IPS-20b (cell line): Measurements from ENCODE around the gene SLC47A1.

Experiments used
- H3K27ac ChIP-seq: one replicate; pipeline ENCODE4 v1.5.1; 2013; ENCODE audit warnings: low read length
- H3K27me3 ChIP-seq: 2 replicates; pipeline ENCODE4 v1.6.1; 2013; ENCODE audit warnings: mild to moderate bottlenecking, low read length, inconsistent platforms; ENCODE audit not compliant: insufficient read depth
- H3K36me3 ChIP-seq: 2 replicates; pipeline ENCODE4 v1.6.1; 2013; ENCODE audit warnings: low read depth, mild to moderate bottlenecking, inconsistent platforms, low read length, moderate library complexity; ENCODE audit not compliant: insufficient read depth
- H3K4me1 ChIP-seq: 2 replicates; pipeline ENCODE4 v1.6.1; 2013; ENCODE audit warnings: mild to moderate bottlenecking, control low read depth, inconsistent platforms, low read length, moderate library complexity; ENCODE audit not compliant: insufficient read depth
- H3K4me3 ChIP-seq: 2 replicates; pipeline ENCODE4 v1.5.1; 2013; ENCODE audit warnings: mild to moderate bottlenecking, low read length, inconsistent platforms
- H3K9ac ChIP-seq: 2 replicates; pipeline ENCODE4 v1.6.1; 2013; ENCODE audit warnings: low read depth, mild to moderate bottlenecking, inconsistent platforms, low read length, moderate library complexity
- H3K9me3 ChIP-seq: 2 replicates; pipeline ENCODE4 v1.6.1; 2013; ENCODE audit warnings: mild to moderate bottlenecking, low read depth, low read length, inconsistent platforms; ENCODE audit not compliant: insufficient read depth

Gene SLC47A1, protein sequence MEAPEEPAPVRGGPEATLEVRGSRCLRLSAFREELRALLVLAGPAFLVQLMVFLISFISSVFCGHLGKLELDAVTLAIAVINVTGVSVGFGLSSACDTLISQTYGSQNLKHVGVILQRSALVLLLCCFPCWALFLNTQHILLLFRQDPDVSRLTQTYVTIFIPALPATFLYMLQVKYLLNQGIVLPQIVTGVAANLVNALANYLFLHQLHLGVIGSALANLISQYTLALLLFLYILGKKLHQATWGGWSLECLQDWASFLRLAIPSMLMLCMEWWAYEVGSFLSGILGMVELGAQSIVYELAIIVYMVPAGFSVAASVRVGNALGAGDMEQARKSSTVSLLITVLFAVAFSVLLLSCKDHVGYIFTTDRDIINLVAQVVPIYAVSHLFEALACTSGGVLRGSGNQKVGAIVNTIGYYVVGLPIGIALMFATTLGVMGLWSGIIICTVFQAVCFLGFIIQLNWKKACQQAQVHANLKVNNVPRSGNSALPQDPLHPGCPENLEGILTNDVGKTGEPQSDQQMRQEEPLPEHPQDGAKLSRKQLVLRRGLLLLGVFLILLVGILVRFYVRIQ

DNA sequence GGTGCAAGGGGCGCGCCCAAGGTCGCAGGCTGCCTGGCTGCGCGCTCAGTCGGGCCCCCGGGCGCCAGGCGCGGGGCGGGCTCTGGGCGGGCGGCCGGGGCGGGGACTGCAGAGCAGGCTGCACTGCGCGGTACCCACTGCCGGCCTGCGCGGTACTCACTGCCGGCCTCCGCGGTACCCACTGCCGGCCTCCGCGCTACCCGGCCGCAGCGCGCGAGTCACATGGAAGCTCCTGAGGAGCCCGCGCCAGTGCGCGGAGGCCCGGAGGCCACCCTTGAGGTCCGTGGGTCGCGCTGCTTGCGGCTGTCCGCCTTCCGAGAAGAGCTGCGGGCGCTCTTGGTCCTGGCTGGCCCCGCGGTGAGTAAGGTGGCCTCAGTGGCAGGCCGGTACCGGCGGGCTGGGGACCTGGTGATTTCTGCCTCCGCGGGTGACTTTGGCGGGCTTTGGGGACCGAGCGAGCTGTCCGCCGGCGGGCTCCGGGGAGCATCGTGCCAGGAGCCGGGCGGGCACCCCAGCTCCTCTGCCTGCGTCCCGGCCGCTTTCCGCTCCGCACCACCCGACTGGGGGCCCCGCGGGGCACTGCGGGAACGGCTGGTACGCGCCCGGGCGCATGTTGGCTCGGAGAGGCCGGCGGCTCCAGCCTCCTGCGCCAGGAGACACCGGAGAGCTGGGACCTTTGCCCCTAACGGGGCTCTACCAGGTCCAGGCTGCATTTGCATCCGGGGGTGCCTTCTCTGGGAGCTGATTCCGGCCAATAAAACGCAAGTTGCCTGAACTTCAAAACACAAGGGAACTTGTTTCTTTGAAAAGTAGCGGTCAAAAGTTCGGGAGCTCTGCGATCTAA lies at the start of gene SLC47A1:
SLC47A1 (plus strand) TSS at position 137 of the 844 bp plus-strand sequence; CDS start at position 223, 86 bp downstream.
- peaks cover 46% of the 10 kb centered on the region for H3K27me3 ChIP-seq
- peak within 1 kb of the TSS; percentile 66 for H3K4me3 ChIP-seq
- H3K4me1 ChIP-seq: peaks cover 4% of the 10 kb centered on the region; the same call in 1 of the 2 replicates
- no peaks in the 10 kb centered on the region for H3K9me3 ChIP-seq
- H3K9ac ChIP-seq: no peak within 1 kb of the TSS; the same call in 1 of the 2 replicates
- H3K27ac ChIP-seq: no peak within 1 kb of the TSS
- H3K36me3 ChIP-seq: no peaks in the 10 kb centered on the region

DNA sequence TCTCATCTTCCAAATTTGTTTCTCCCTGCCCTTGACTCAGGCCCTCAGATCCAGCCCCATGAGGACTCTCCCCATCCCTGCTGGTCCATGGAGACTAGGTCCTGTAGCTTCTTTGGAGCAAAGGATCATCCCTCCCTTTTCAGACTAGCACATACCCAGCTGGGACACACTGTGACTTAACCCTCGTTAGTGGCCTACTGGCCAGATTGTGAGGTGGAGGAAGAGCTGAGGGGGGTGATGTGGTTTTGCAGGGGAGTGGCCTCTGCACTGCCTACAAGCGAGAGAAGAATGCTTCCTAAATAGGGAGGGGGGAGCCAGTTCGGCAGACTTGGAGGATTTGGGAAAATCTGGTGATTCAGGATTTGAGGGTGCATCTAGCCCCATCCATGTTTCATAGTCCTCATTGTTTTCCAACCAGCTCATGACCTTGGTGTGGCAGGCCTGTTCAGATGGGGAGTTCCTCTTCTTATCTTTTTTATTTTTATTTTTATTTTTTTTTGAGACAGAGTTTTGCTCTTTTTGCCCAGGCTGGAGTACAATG lies 47.8 kb upstream of the SLC47A1 start:
- Histone ChIP-seq H3K36me3 (no peaks in the 10 kb centered on the region), H3K9me3 (no peaks in the 10 kb centered on the region), H3K27me3 (no peaks in the 10 kb centered on the region), H3K9ac (no peak overlapping the region), H3K27ac (no peak overlapping the region), H3K4me3 (no peak overlapping the region), H3K4me1 (peaks cover 13% of the 10 kb centered on the region; the same call in 1 of the 2 replicates)

DNA sequence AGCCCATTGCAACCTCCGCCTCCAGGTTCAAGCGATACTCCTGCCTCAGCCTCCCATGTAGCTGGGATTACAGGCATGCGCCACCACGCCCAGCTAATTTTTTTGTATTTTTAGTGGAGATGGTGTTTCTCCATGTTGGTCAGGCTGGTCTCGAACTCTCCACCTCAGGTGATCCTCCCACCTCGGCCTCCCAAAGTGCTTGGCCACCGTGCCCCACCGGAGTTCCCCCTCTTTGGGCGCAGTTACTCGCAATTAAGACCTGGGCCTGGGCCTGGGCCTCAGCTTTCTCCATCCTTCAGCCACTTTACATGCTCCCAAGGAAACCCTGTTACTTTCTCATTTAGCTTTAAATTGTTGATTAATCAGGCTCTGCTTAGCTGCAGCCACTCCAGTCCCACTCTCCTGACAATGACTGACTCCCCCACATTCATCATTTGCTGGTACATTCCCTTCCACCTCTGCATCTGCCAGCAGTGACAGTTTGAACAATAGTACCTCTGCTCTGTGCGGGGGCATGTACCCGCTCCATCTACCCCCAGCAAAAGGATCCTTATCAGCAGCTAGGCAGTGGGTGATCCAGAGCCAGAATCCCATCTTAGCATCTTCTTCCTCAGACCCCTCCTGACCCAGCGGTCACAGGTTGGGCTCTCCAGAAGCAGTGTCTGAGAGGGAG lies 47.2 kb upstream of the SLC47A1 start:
- H3K27me3 ChIP-seq: no peaks in the 10 kb centered on the region
- no peak overlapping the region for H3K27ac ChIP-seq

DNA sequence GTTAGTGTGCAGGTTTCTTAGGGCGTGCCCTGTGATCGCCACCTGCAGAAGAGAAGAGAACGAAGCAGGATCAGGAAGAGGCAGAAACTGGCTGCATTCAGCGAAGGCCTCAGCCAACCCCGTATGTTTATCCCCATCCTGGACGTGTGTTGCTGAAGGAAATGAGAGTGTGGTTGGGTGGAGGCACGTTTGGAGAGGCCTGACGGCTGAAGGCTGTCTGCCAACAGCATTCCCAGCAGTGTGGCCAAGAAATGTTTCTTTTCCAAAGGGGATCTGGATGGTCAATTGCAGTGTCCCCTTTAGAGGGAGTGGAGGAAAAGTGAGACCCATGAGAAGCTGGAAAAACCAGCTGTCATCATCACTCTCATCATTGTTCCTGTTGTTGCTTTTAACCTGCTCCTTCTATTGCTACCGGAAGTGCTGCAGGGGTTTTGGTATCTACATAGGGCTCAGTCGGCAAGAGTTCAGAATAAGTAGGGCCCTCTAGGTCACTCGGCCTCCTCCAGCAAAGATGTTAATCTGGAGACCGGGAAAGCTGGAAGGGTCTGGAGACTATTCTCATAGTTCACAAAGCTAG lies 46.5 kb upstream of the SLC47A1 start:
- Histone ChIP-seq H3K4me1 (peaks cover 16% of the 10 kb centered on the region; the same call in 1 of the 2 replicates), H3K36me3 (no peaks in the 10 kb centered on the region), H3K27ac (no peak overlapping the region), H3K27me3 (no peaks in the 10 kb centered on the region), H3K9ac (no peak overlapping the region), H3K9me3 (no peaks in the 10 kb centered on the region), H3K4me3 (no peak overlapping the region)

More for the DNA sequence above, 47.2 kb upstream of the SLC47A1 start:
- Histone ChIP-seq H3K9ac (no peak overlapping the region), H3K36me3 (no peaks in the 10 kb centered on the region), H3K4me3 (no peak overlapping the region), H3K9me3 (no peaks in the 10 kb centered on the region), H3K4me1 (peaks cover 13% of the 10 kb centered on the region; the same call in 1 of the 2 replicates)

DNA sequence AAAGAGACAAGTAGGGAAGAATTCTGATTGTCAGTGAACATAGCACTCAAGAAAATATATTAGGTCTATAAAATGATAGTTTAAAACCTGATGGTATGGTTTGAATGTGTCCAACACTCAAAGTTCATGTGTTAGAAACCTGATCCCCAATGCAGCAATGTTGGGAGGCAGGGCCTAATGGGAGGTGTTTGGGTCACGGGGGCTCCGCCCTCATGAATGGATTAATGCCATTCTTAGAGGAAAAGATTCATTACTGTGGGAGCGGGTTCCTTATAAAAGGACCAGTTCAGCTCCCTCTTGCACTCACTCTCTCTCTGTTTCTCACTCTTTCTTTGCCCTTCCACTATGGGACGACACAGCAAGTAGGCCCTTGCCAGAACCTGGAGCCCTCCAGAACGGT lies 41.5 kb upstream of the SLC47A1 start:
- Histone ChIP-seq H3K27ac (peak overlapping the region; percentile 4), H3K9ac (peak overlapping the region; percentile 15; the same call in 1 of the 2 replicates), H3K4me3 (no peak overlapping the region), H3K36me3 (no peaks in the 10 kb centered on the region), H3K9me3 (no peaks in the 10 kb centered on the region), H3K27me3 (no peaks in the 10 kb centered on the region), H3K4me1 (peaks cover 13% of the 10 kb centered on the region; the same call in 1 of the 2 replicates)

DNA sequence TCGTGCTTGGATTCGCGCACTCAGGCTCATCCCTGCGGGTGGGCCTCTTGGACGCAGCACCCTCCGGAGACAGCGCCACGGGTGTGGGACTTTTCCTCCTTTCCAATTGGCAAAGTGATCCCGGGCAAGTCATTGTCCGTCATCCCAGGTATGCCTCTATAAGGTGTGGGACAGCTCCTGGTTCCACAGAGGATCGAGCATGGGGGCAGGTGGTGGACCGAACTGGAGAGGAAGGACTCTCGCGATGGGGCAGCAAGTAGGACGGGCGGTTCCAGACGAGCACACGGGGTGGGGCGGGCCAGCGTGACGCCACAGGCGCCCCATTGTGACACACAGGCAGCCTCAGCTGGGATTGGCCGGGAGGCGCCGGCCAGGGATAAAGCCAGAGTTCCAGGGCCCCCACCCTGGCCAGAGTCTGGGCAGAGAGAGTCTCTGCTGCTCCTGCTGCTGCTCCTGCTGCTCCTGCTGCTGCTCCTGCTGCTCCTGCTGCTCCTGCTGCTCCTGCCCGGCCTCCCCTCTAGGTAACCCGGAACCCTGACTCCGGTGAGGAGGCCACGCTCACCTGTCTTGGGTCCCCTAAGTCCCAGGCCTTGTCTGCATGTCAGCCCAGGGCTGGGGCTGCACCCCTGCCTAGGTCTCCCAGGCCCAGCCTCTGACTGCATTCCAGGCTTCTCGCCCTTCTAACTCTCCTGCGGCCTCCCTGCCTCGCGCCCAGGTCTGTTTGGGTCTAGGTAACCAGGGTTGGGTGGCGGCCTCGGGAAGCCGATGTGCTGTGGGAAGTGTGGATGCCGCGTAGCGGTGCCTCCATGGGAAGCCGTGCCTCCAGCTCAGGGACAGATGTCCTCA lies 38.5 kb upstream of the SLC47A1 start:
- H3K27ac ChIP-seq: no peak overlapping the region
- no peak overlapping the region for H3K4me3 ChIP-seq
- no peaks in the 10 kb centered on the region for H3K9me3 ChIP-seq
- H3K27me3 ChIP-seq: no peaks in the 10 kb centered on the region
- no peaks in the 10 kb centered on the region for H3K36me3 ChIP-seq
- no peak overlapping the region for H3K9ac ChIP-seq
- peaks cover 8% of the 10 kb centered on the region; the same call in 1 of the 2 replicates for H3K4me1 ChIP-seq

DNA sequence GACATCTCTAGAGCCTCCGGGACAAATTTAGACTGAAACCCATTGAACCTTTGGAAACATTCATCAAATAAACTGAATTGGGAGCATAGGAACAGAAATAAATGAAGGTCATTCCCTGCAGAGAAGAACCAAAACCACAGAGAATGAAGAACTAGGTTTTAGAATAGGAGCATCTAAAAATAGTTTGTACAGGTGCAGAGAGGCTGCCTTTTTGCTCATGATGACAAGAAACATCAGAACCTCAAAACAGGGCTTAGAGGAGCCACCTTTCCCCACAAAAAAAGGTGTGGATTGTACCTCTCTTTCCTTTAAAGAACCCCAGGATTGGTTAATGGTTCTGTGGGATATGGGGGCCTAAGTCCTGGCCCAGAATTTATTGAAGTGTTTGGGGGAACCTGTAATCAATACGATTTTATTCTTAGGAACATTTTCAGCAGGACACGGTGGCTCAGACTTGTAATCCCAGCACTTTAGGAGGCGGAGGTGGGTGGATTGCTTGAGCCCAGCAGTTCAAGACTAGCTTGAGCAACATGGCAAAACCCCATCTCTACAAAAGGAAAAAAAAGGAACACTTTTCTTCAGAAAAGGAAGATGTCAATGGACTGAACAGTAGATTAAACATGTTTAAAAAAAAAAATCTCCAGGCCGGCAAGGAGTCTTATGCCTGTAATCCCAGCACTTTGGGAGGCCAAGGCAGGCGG lies 37.7 kb upstream of the SLC47A1 start:
- Histone ChIP-seq H3K4me3 (no peak overlapping the region), H3K4me1 (peaks cover 8% of the 10 kb centered on the region; the same call in 1 of the 2 replicates), H3K9me3 (no peaks in the 10 kb centered on the region), H3K27me3 (no peaks in the 10 kb centered on the region), H3K36me3 (no peaks in the 10 kb centered on the region), H3K9ac (no peak overlapping the region), H3K27ac (no peak overlapping the region)

DNA sequence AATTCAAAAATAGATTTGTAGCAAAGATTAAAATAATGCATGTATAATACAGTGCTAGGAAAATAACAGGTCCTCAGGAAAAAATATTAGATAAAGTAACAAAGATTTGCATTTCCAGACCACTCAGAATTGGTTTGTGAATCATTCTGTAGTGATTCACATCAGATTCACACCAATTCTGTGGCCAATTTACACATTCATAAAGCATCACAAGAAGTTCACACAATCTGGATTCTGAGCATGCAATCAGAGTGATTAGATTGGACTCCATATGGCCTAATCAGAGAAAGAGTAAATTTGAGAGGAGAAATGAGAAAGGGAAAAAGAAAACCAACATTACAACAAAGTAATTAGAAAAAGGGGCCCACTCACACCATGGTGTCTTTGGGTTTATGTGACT lies 36.0 kb upstream of the SLC47A1 start:
- Histone ChIP-seq H3K27me3 (no peaks in the 10 kb centered on the region), H3K9ac (no peak overlapping the region), H3K36me3 (no peaks in the 10 kb centered on the region), H3K9me3 (no peaks in the 10 kb centered on the region), H3K27ac (no peak overlapping the region), H3K4me3 (no peak overlapping the region), H3K4me1 (peaks cover under 1% of the 10 kb centered on the region; the same call in 1 of the 2 replicates)

DNA sequence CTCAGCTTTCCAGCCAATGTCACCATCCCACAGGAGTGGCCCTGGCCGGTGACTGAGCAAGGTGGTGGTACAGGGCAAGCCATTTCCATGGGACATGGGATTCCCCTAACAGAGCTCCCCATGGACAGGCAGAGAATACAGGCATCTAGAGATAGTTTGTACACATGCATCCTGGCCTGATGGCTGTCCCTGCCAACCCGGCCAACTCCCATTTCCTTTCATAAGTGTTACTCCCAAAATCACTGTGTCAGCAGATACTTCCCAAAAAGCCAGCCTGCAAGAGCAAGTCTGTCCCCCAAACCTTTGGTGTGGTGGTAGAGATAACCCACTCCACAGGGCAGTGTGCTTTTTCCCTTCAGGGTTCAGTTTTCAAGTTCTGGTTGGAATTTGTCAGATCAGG lies 32.4 kb upstream of the SLC47A1 start:
- no peaks in the 10 kb centered on the region for H3K27me3 ChIP-seq
- no peaks in the 10 kb centered on the region for H3K4me1 ChIP-seq
- H3K9me3 ChIP-seq: no peaks in the 10 kb centered on the region
- H3K36me3 ChIP-seq: no peaks in the 10 kb centered on the region
- H3K27ac ChIP-seq: no peak overlapping the region
- no peak overlapping the region for H3K4me3 ChIP-seq
- no peak overlapping the region for H3K9ac ChIP-seq

DNA sequence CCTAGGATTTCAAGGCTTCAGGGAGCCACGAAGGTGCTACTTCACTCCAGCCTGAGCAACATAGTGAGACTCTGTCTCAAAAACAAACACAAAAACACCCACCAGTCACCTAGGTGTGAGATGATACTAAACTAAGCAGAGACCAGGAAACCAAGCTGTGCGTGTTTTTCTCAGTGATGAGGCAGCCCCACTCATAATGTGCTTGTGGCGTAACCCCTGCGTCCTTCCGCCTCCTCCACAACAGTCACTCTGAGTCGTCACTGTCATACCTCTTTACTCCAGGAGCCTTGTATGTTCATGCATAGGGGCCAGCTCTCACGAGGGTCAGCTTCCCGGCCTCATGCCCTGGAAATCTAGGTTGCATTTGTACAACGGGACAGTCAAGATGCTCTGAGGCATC lies 31.1 kb upstream of the SLC47A1 start:
- Histone ChIP-seq H3K27ac (no peak overlapping the region), H3K9ac (no peak overlapping the region), H3K27me3 (no peaks in the 10 kb centered on the region), H3K4me3 (no peak overlapping the region), H3K4me1 (no peaks in the 10 kb centered on the region), H3K9me3 (no peaks in the 10 kb centered on the region), H3K36me3 (no peaks in the 10 kb centered on the region)
